ENCODE data around the gene TMTC2.
A peak's percentile ranks its signal among the peaks of the same experiment; 100 is the strongest.

The TMTC2 gene

GRCh38 chr12:82896277-82896676 is 209.6 kb downstream of the TMTC2 start:
- DNase-seq: no peak

- DNase-seq: no peak
These were observed 210.3 kb downstream of the TMTC2 start for GRCh38 chr12:82896979-82897378.

- no peak for DNase-seq
These were observed 211.7 kb downstream of the TMTC2 start for GRCh38 chr12:82898441-82898840.

- DNase-seq: no peak
These were observed 217.6 kb downstream of the TMTC2 start for GRCh38 chr12:82904219-82904790.

GRCh38 chr12:82910246-82910893 is 223.7 kb downstream of the TMTC2 start:
- no peak for DNase-seq

- DNase-seq: peak; percentile 51 to 53
These were observed 225.7 kb downstream of the TMTC2 start for GRCh38 chr12:82912406-82912805.

- no peak for DNase-seq
These were observed 232.8 kb downstream of the TMTC2 start for GRCh38 chr12:82919388-82920054.

GRCh38 chr12:82923935-82924334 is 237.2 kb downstream of the TMTC2 start:
- DNase-seq: no peak

GRCh38 chr12:82926630-82927029 is 239.9 kb downstream of the TMTC2 start:
- no peak for DNase-seq

GRCh38 chr12:82930301-82930700 is 243.6 kb downstream of the TMTC2 start:
- DNase-seq: no peak

- DNase-seq: no peak
These were observed 244.8 kb downstream of the TMTC2 start for GRCh38 chr12:82931349-82932116.

GRCh38 chr12:82937151-82937550 is 250.4 kb downstream of the TMTC2 start:
- no peak for DNase-seq

- DNase-seq: no peak
These were observed 255.8 kb downstream of the TMTC2 start for GRCh38 chr12:82942521-82942920.

- DNase-seq: no peak
These were observed 256.3 kb downstream of the TMTC2 start for GRCh38 chr12:82942991-82943401.

- no peak for DNase-seq
These were observed 261.8 kb downstream of the TMTC2 start for GRCh38 chr12:82948491-82948890.

GRCh38 chr12:82950356-82950755 is 263.6 kb downstream of the TMTC2 start:
- DNase-seq: no peak

GRCh38 chr12:82952946-82953345 is 266.2 kb downstream of the TMTC2 start:
- no peak for DNase-seq

- DNase-seq: no peak
These were observed 266.7 kb downstream of the TMTC2 start for GRCh38 chr12:82953397-82953796.

GRCh38 chr12:82954064-82954463 is 267.4 kb downstream of the TMTC2 start:
- no peak for DNase-seq

- no peak for DNase-seq
These were observed 267.9 kb downstream of the TMTC2 start for GRCh38 chr12:82954572-82954971.

GRCh38 chr12:82955043-82955442 is 268.3 kb downstream of the TMTC2 start:
- DNase-seq: peak in 1 of 2 experiments; percentile 23

- no peak for DNase-seq
These were observed 272.3 kb downstream of the TMTC2 start for GRCh38 chr12:82958966-82959365.

GRCh38 chr12:82959821-82960220 is 273.1 kb downstream of the TMTC2 start:
- DNase-seq: no peak

- DNase-seq: no peak
These were observed 275.1 kb downstream of the TMTC2 start for GRCh38 chr12:82961835-82962234.

All from AML-193 (cell line).